Measurements from ENCODE around the gene LFNG.
"Not testable (repeated sequence)": the region's sequence is repeated elsewhere in the genome, so short reads cannot be mapped to it uniquely, and the experiment has no call there.

LFNG gene

GRCh38 chr7:2530071-2530987 is 10.8 kb downstream of the LFNG start:
- Histone ChIP-seq H3K9ac (ENCODE audit: low read depth in 1 of 2, low read length in 2 of 2) (peak overlapping the region in 1 of 2 donors; percentile 39), H3K9me3 (ENCODE audit: control insufficient read depth in 2 of 2, low read length in 2 of 2) (no peaks in the 10 kb centered on the region), H3K27ac (ENCODE audit: low read depth in 2 of 2, low read length in 2 of 2) (peak overlapping the region; percentile 89 to 99), H3K36me3 (ENCODE audit: control insufficient read depth in 2 of 2, insufficient read depth in 2 of 2, low read length in 2 of 2) (peaks cover 17 to 32% of the 10 kb centered on the region in 2 donors), H3K4me1 (ENCODE audit: control insufficient read depth in 2 of 2, insufficient read depth in 2 of 2, low read length in 2 of 2) (peaks cover 53 to 59% of the 10 kb centered on the region in 2 donors), H3K4me3 (ENCODE audit: low read length in 2 of 2) (no peak overlapping the region), H3K27me3 (ENCODE audit: control insufficient read depth in 2 of 2, insufficient read depth in 2 of 2, low read length in 2 of 2) (no peaks in the 10 kb centered on the region)

- peak overlapping the region in 1 of 2 donors; percentile 39 for H3K9ac ChIP-seq (ENCODE audit: low read depth in 1 of 2, low read length in 2 of 2)
- H3K36me3 ChIP-seq (ENCODE audit: control insufficient read depth in 2 of 2, insufficient read depth in 2 of 2, low read length in 2 of 2), result peaks cover 10 to 24% of the 10 kb centered on the region in 2 donors
- peaks cover 44 to 51% of the 10 kb centered on the region in 2 donors for H3K4me1 ChIP-seq (ENCODE audit: control insufficient read depth in 2 of 2, insufficient read depth in 2 of 2, low read length in 2 of 2)
- not testable (repeated sequence) for H3K9me3 ChIP-seq (ENCODE audit: control insufficient read depth in 2 of 2, low read length in 2 of 2); H3K27me3 ChIP-seq (ENCODE audit: control insufficient read depth in 2 of 2, insufficient read depth in 2 of 2, low read length in 2 of 2); H3K4me3 ChIP-seq (ENCODE audit: low read length in 2 of 2)
- peak overlapping the region; percentile 89 to 99 for H3K27ac ChIP-seq (ENCODE audit: low read depth in 2 of 2, low read length in 2 of 2)
Observed at GRCh38 chr7:2530994-2531795, 11.6 kb downstream of the LFNG start.

GRCh38 chr7:2531796-2532110 is 12.2 kb downstream of the LFNG start:
- Histone ChIP-seq H3K4me1 (ENCODE audit: control insufficient read depth in 2 of 2, insufficient read depth in 2 of 2, low read length in 2 of 2) (peaks cover 39 to 45% of the 10 kb centered on the region in 2 donors), H3K36me3 (ENCODE audit: control insufficient read depth in 2 of 2, insufficient read depth in 2 of 2, low read length in 2 of 2) (peaks cover 10 to 18% of the 10 kb centered on the region in 2 donors), H3K27ac (ENCODE audit: low read depth in 2 of 2, low read length in 2 of 2) (peak overlapping the region in 1 of 2 donors; percentile 37)
- H3K9me3 ChIP-seq (ENCODE audit: control insufficient read depth in 2 of 2, low read length in 2 of 2); H3K9ac ChIP-seq (ENCODE audit: low read depth in 1 of 2, low read length in 2 of 2); H3K4me3 ChIP-seq (ENCODE audit: low read length in 2 of 2); H3K27me3 ChIP-seq (ENCODE audit: control insufficient read depth in 2 of 2, insufficient read depth in 2 of 2, low read length in 2 of 2): not testable (repeated sequence)

- not testable (repeated sequence) for H3K9me3 ChIP-seq (ENCODE audit: control insufficient read depth in 2 of 2, low read length in 2 of 2)
- peak overlapping the region in 1 of 2 donors; percentile 37 for H3K27ac ChIP-seq (ENCODE audit: low read depth in 2 of 2, low read length in 2 of 2)
Observed at GRCh38 chr7:2532199-2532772, 12.7 kb downstream of the LFNG start.

GRCh38 chr7:2532816-2533215 is 13.2 kb downstream of the LFNG start:
- H3K9me3 ChIP-seq (ENCODE audit: control insufficient read depth in 2 of 2, low read length in 2 of 2); H3K4me3 ChIP-seq (ENCODE audit: low read length in 2 of 2); H3K9ac ChIP-seq (ENCODE audit: low read depth in 1 of 2, low read length in 2 of 2); H3K27ac ChIP-seq (ENCODE audit: low read depth in 2 of 2, low read length in 2 of 2); H3K27me3 ChIP-seq (ENCODE audit: control insufficient read depth in 2 of 2, insufficient read depth in 2 of 2, low read length in 2 of 2); H3K36me3 ChIP-seq (ENCODE audit: control insufficient read depth in 2 of 2, insufficient read depth in 2 of 2, low read length in 2 of 2): not testable (repeated sequence)
- peaks cover 29 to 34% of the 10 kb centered on the region in 2 donors for H3K4me1 ChIP-seq (ENCODE audit: control insufficient read depth in 2 of 2, insufficient read depth in 2 of 2, low read length in 2 of 2)

More at GRCh38 chr7:2532199-2532772, 12.7 kb downstream of the LFNG start:
- H3K4me3 ChIP-seq (ENCODE audit: low read length in 2 of 2); H3K9ac ChIP-seq (ENCODE audit: low read depth in 1 of 2, low read length in 2 of 2); H3K27me3 ChIP-seq (ENCODE audit: control insufficient read depth in 2 of 2, insufficient read depth in 2 of 2, low read length in 2 of 2): not testable (repeated sequence)
- peaks cover 34 to 40% of the 10 kb centered on the region in 2 donors for H3K4me1 ChIP-seq (ENCODE audit: control insufficient read depth in 2 of 2, insufficient read depth in 2 of 2, low read length in 2 of 2)
- peaks cover 7 to 13% of the 10 kb centered on the region in 2 donors for H3K36me3 ChIP-seq (ENCODE audit: control insufficient read depth in 2 of 2, insufficient read depth in 2 of 2, low read length in 2 of 2)

- not testable (repeated sequence) for H3K4me3 ChIP-seq (ENCODE audit: low read length in 2 of 2); H3K9ac ChIP-seq (ENCODE audit: low read depth in 1 of 2, low read length in 2 of 2); H3K27ac ChIP-seq (ENCODE audit: low read depth in 2 of 2, low read length in 2 of 2); H3K9me3 ChIP-seq (ENCODE audit: control insufficient read depth in 2 of 2, low read length in 2 of 2); H3K36me3 ChIP-seq (ENCODE audit: control insufficient read depth in 2 of 2, insufficient read depth in 2 of 2, low read length in 2 of 2); H3K27me3 ChIP-seq (ENCODE audit: control insufficient read depth in 2 of 2, insufficient read depth in 2 of 2, low read length in 2 of 2)
- H3K4me1 ChIP-seq (ENCODE audit: control insufficient read depth in 2 of 2, insufficient read depth in 2 of 2, low read length in 2 of 2), result peaks cover 23 to 27% of the 10 kb centered on the region in 2 donors
Observed at GRCh38 chr7:2533566-2533965, 14.0 kb downstream of the LFNG start.

- H3K9me3 ChIP-seq (ENCODE audit: control insufficient read depth in 2 of 2, low read length in 2 of 2); H3K4me3 ChIP-seq (ENCODE audit: low read length in 2 of 2); H3K27ac ChIP-seq (ENCODE audit: low read depth in 2 of 2, low read length in 2 of 2); H3K27me3 ChIP-seq (ENCODE audit: control insufficient read depth in 2 of 2, insufficient read depth in 2 of 2, low read length in 2 of 2); H3K9ac ChIP-seq (ENCODE audit: low read depth in 1 of 2, low read length in 2 of 2): not testable (repeated sequence)
- Histone ChIP-seq H3K4me1 (ENCODE audit: control insufficient read depth in 2 of 2, insufficient read depth in 2 of 2, low read length in 2 of 2) (peaks cover 18 to 20% of the 10 kb centered on the region in 2 donors), H3K36me3 (ENCODE audit: control insufficient read depth in 2 of 2, insufficient read depth in 2 of 2, low read length in 2 of 2) (peaks cover 11 to 13% of the 10 kb centered on the region in 2 donors)
Observed at GRCh38 chr7:2534214-2534613, 14.6 kb downstream of the LFNG start.

- H3K36me3 ChIP-seq (ENCODE audit: control insufficient read depth in 2 of 2, insufficient read depth in 2 of 2, low read length in 2 of 2), result peaks cover 22 to 24% of the 10 kb centered on the region in 2 donors
- H3K27ac ChIP-seq (ENCODE audit: low read depth in 2 of 2, low read length in 2 of 2); H3K27me3 ChIP-seq (ENCODE audit: control insufficient read depth in 2 of 2, insufficient read depth in 2 of 2, low read length in 2 of 2); H3K9ac ChIP-seq (ENCODE audit: low read depth in 1 of 2, low read length in 2 of 2); H3K4me1 ChIP-seq (ENCODE audit: control insufficient read depth in 2 of 2, insufficient read depth in 2 of 2, low read length in 2 of 2); H3K4me3 ChIP-seq (ENCODE audit: low read length in 2 of 2); H3K9me3 ChIP-seq (ENCODE audit: control insufficient read depth in 2 of 2, low read length in 2 of 2): not testable (repeated sequence)
Observed at GRCh38 chr7:2535872-2536627, 16.5 kb downstream of the LFNG start.

- no peak overlapping the region for H3K27ac ChIP-seq (ENCODE audit: low read depth in 2 of 2, low read length in 2 of 2)
- H3K36me3 ChIP-seq (ENCODE audit: control insufficient read depth in 2 of 2, insufficient read depth in 2 of 2, low read length in 2 of 2), result peaks cover 35 to 38% of the 10 kb centered on the region in 2 donors
- H3K4me3 ChIP-seq (ENCODE audit: low read length in 2 of 2), result no peak overlapping the region
- H3K4me1 ChIP-seq (ENCODE audit: control insufficient read depth in 2 of 2, insufficient read depth in 2 of 2, low read length in 2 of 2), result no peaks in the 10 kb centered on the region
- H3K9me3 ChIP-seq (ENCODE audit: control insufficient read depth in 2 of 2, low read length in 2 of 2), result no peaks in the 10 kb centered on the region
- no peaks in the 10 kb centered on the region for H3K27me3 ChIP-seq (ENCODE audit: control insufficient read depth in 2 of 2, insufficient read depth in 2 of 2, low read length in 2 of 2)
- H3K9ac ChIP-seq (ENCODE audit: low read depth in 1 of 2, low read length in 2 of 2), result no peak overlapping the region
Observed at GRCh38 chr7:2537981-2538851, 18.6 kb downstream of the LFNG start.
